Thymus (tissue), 11 donors: ENCODE data around the gene WASHC2C. TPM values are rescaled to one million over a fixed set of nuclear protein-coding genes. Genes with fewer than 3 reads are reported as not detected.
A peak's percentile ranks its signal among the peaks of the same experiment; 100 is the strongest.
"Not testable (repeated sequence)": the region's sequence is repeated elsewhere in the genome, so short reads cannot be mapped to it uniquely, and the experiment has no call there.

Experiments
- DNase-seq, 9 donors: peaks; one replicate each; pipeline ENCODE4 v3.0.0-alpha.2; 2013; ENCODE audit warnings: low spot score in 9 of 9, low read depth in 6 of 9, missing footprints in 1 of 9
- H3K27ac ChIP-seq, 2 donors: one replicate each; pipeline ENCODE4 v1.5.1; 2013; ENCODE audit warnings: control low read depth in 1 of 2, low read depth in 1 of 2, low read length in 1 of 2, mild to moderate bottlenecking in 1 of 2, moderate library complexity in 1 of 2
- H3K27me3 ChIP-seq, 2 donors: one replicate each; pipeline ENCODE4 v1.5.1; 2013; ENCODE audit warnings: low read length in 1 of 2; ENCODE audit not compliant: control insufficient read depth in 2 of 2, insufficient read depth in 1 of 2
- H3K36me3 ChIP-seq, 2 donors: one replicate each; pipeline ENCODE4 v1.5.1; 2013; ENCODE audit warnings: low read length in 1 of 2, mild to moderate bottlenecking in 1 of 2, moderate library complexity in 1 of 2; ENCODE audit not compliant: control insufficient read depth in 2 of 2, insufficient read depth in 2 of 2
- H3K4me1 ChIP-seq, 2 donors: one replicate each; pipeline ENCODE4 v1.5.1; 2013; ENCODE audit warnings: low read length in 2 of 2; ENCODE audit not compliant: control insufficient read depth in 2 of 2, insufficient read depth in 2 of 2
- H3K4me3 ChIP-seq, 2 donors: one replicate each; pipeline ENCODE4 v1.5.1; 2013; ENCODE audit warnings: low read length in 2 of 2, control low read depth in 1 of 2, mild to moderate bottlenecking in 1 of 2
- H3K9me3 ChIP-seq, 2 donors: one replicate each; pipeline ENCODE4 v1.5.1; 2013; ENCODE audit warnings: low read length in 1 of 2, mild to moderate bottlenecking in 1 of 2; ENCODE audit not compliant: control insufficient read depth in 2 of 2, insufficient read depth in 1 of 2
- WGBS: extraction: QIAGEN DNeasy Blood & Tissue Kit; methylation state at CpG from one replicate; pipeline ENCODE4 v1.1.7; 2013; 5-methylcytosine and 5-hydroxymethylcytosine counted together
- polyA plus RNA-seq: library from polyadenylated mRNA; stranded (reverse); fragments of 200-250 nt; gene quantifications from one replicate; pipeline ENCODE4 v1.2.3, GENCODE V29; 2013
- total RNA-seq: library from RNA; stranded (reverse); fragments of 120-200 nt; gene quantifications from one replicate; pipeline ENCODE4 v1.2.4, GENCODE V29; 2013
- donor health status: healthy.

The WASHC2C gene
- total and polyA plus RNA-seq, 2 donors, result 26.2 to 27.7 TPM

GRCh38 chr10:45790694-45791426 is 63.8 kb downstream of the WASHC2C start:
- DNase-seq, H3K4me3 ChIP-seq, H3K9me3 ChIP-seq, H3K4me1 ChIP-seq, H3K36me3 ChIP-seq, H3K27ac ChIP-seq, H3K27me3 ChIP-seq: not testable (repeated sequence)
- 98% methylated on average over 4 of the region's 6 CpGs for WGBS

GRCh38 chr10:45794761-45795160 is 67.7 kb downstream of the WASHC2C start:
- H3K4me3 ChIP-seq, H3K36me3 ChIP-seq, H3K27me3 ChIP-seq, H3K27ac ChIP-seq, H3K4me1 ChIP-seq, DNase-seq, H3K9me3 ChIP-seq: not testable (repeated sequence)
- 99% methylated on average over 2 of the region's 2 CpGs for WGBS

GRCh38 chr10:45803060-45804010 is 76.3 kb downstream of the WASHC2C start:
- H3K9me3 ChIP-seq, H3K4me3 ChIP-seq, H3K36me3 ChIP-seq, H3K4me1 ChIP-seq, H3K27me3 ChIP-seq, H3K27ac ChIP-seq: not testable (repeated sequence)
- WGBS, result 67% methylated on average over 13 of the region's 13 CpGs
- peak in 2 of 9 donors; percentile 10 to 28 for DNase-seq

- not testable (repeated sequence) for H3K4me3 ChIP-seq, DNase-seq, H3K27me3 ChIP-seq, H3K27ac ChIP-seq, H3K36me3 ChIP-seq, H3K4me1 ChIP-seq, H3K9me3 ChIP-seq
- WGBS, result 88% methylated on average over 2 of the region's 2 CpGs
These were observed 77.9 kb downstream of the WASHC2C start for GRCh38 chr10:45804996-45805395.

- 98% methylated on average over 4 of the region's 4 CpGs for WGBS
- H3K9me3 ChIP-seq, result no peaks in the 10 kb centered on the region
- no peak overlapping the region for H3K4me3 ChIP-seq
- DNase-seq, result no peak
- H3K27me3 ChIP-seq, result no peaks in the 10 kb centered on the region
- no peaks in the 10 kb centered on the region for H3K36me3 ChIP-seq
- H3K27ac ChIP-seq, result no peak overlapping the region
- no peaks in the 10 kb centered on the region for H3K4me1 ChIP-seq
These were observed 82.8 kb downstream of the WASHC2C start for GRCh38 chr10:45809837-45810236.

- 97% methylated on average over 6 of the region's 6 CpGs for WGBS
- H3K36me3 ChIP-seq, result no peaks in the 10 kb centered on the region
- no peak for DNase-seq
- H3K9me3 ChIP-seq, result no peaks in the 10 kb centered on the region
- H3K27me3 ChIP-seq, result no peaks in the 10 kb centered on the region
- no peaks in the 10 kb centered on the region for H3K4me1 ChIP-seq
- no peak overlapping the region for H3K27ac ChIP-seq
- no peak overlapping the region for H3K4me3 ChIP-seq
These were observed 84.0 kb downstream of the WASHC2C start for GRCh38 chr10:45811075-45811474.

GRCh38 chr10:45812959-45813358 is 85.9 kb downstream of the WASHC2C start:
- 98% methylated on average over 13 of the region's 13 CpGs for WGBS
- not testable (repeated sequence) for H3K27me3 ChIP-seq

GRCh38 chr10:45814146-45814545 is 87.1 kb downstream of the WASHC2C start:
- peaks cover 0 to 16% of the 10 kb centered on the region in 2 donors for H3K9me3 ChIP-seq
- H3K4me1 ChIP-seq, DNase-seq, H3K27ac ChIP-seq, H3K27me3 ChIP-seq, H3K4me3 ChIP-seq, H3K36me3 ChIP-seq: not testable (repeated sequence)
- WGBS, result 98% methylated on average over 4 of the region's 4 CpGs

More at GRCh38 chr10:45812959-45813358, 85.9 kb downstream of the WASHC2C start:
- H3K27ac ChIP-seq, H3K36me3 ChIP-seq, DNase-seq, H3K4me3 ChIP-seq, H3K4me1 ChIP-seq: not testable (repeated sequence)
- peaks cover 0 to 11% of the 10 kb centered on the region in 2 donors for H3K9me3 ChIP-seq
